Esophagus squamous epithelium (tissue), 4 donors: ENCODE measurements around the gene RABAC1.

Source experiments
- POLR2A ChIP-seq, 4 donors: fragments of 450-650 bp; IDR thresholded peaks; one replicate each; pipeline ENCODE4 v1.6.1; 2017; ENCODE audit warnings: antibody characterized with exemption in 4 of 4, mild to moderate bottlenecking in 4 of 4, moderate library complexity in 3 of 4
- TF ChIP-seq, protein P1 (sequence below), 6 experiments: fragments of 450-650 bp in 4 of 6; fragments of 200-600 bp in 2 of 6; sonication (generic) in 2 of 6; IDR thresholded peaks; one replicate each; pipeline ENCODE4 v1.5.1; 2016 to 2019; ENCODE audit warnings: antibody characterized with exemption in 6 of 6, mild to moderate bottlenecking in 4 of 6, moderate library complexity in 4 of 6

DNA sequence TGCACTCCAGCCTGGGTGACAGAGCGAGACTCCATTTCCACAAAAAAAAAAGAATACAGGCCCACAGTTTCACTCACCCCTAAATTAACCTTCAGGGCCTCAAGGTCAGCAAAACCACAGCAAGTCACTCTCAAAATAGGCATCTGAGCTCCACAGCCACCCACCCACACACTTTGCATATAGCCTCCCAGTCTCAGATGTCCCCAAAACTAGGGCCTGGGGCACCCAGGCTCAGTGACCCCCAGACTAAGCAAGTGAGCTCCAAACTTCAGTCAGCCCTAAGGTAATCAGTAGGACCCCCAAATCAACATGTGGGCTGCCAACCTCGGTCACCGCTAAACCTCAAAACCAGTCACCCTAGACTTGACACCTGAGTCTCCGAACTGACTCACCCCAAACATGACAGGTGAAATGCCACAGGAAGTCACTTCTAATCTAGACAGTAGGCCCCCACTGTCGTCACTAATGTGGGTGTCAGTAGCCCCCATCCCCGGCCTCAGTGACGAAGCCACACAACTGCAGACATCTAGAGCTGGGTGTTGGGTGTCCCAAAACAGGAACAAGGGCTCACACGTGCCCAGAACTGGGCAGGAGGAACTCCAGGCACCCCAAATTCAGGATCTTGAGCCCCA is 13.9 kb downstream of the RABAC1 start:
- TF ChIP-seq, protein P1, sequence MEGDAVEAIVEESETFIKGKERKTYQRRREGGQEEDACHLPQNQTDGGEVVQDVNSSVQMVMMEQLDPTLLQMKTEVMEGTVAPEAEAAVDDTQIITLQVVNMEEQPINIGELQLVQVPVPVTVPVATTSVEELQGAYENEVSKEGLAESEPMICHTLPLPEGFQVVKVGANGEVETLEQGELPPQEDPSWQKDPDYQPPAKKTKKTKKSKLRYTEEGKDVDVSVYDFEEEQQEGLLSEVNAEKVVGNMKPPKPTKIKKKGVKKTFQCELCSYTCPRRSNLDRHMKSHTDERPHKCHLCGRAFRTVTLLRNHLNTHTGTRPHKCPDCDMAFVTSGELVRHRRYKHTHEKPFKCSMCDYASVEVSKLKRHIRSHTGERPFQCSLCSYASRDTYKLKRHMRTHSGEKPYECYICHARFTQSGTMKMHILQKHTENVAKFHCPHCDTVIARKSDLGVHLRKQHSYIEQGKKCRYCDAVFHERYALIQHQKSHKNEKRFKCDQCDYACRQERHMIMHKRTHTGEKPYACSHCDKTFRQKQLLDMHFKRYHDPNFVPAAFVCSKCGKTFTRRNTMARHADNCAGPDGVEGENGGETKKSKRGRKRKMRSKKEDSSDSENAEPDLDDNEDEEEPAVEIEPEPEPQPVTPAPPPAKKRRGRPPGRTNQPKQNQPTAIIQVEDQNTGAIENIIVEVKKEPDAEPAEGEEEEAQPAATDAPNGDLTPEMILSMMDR (IDR thresholded peaks at IDR 0.05), result no peak
- no peak for TF ChIP-seq POLR2A (IDR thresholded peaks at IDR 0.05)
